Thoracic aorta (tissue), 2 donors: Measurements from ENCODE around the gene ATAD2B. TPM values are rescaled to one million over a fixed set of nuclear protein-coding genes. Genes with fewer than 3 reads are reported as not detected.
"Not testable (repeated sequence)": the region's sequence is repeated elsewhere in the genome, so short reads cannot be mapped to it uniquely, and the experiment has no call there.

Experiments
- ATAC-seq: fragments of 150-250 bp; one replicate; pipeline ENCODE4 v1.8.0; 2017; ENCODE audit warnings: low read depth; ENCODE audit not compliant: insufficient number of reproducible peaks, low FRiP score
- DNase-seq: peaks from one replicate; pipeline ENCODE4 v3.0.0-alpha.2; 2020; ENCODE audit warnings: low spot score
- H3K27ac ChIP-seq, 2 donors: fragments of 200-600 bp; sonication (generic); 1 replicate in 1 of 2; 2 replicates in 1 of 2; pipeline ENCODE4 v1.5.1; 2016; ENCODE audit warnings: mild to moderate bottlenecking in 2 of 2, moderate library complexity in 2 of 2
- H3K27me3 ChIP-seq: fragments of 200-600 bp; sonication (generic); replicated peaks from 2 replicates; pipeline ENCODE4 v1.6.0; 2016; ENCODE audit warnings: mild to moderate bottlenecking; ENCODE audit not compliant: insufficient read depth
- H3K36me3 ChIP-seq: fragments of 200-600 bp; sonication (generic); one replicate; pipeline ENCODE4 v1.5.1; 2016
- H3K4me1 ChIP-seq, 2 donors: fragments of 200-600 bp; sonication (generic); 1 replicate in 1 of 2; 2 replicates in 1 of 2; pipeline versions ENCODE4 v1.5.1 to v1.6.0; 2016; ENCODE audit warnings: low read depth in 2 of 2, mild to moderate bottlenecking in 1 of 2; ENCODE audit not compliant: control insufficient read depth in 1 of 2
- H3K4me3 ChIP-seq: fragments of 200-600 bp; sonication (generic); 2 replicates; pipeline ENCODE4 v1.5.1; 2016; ENCODE audit warnings: mild to moderate bottlenecking
- H3K9me3 ChIP-seq: fragments of 200-600 bp; sonication (generic); 2 replicates; pipeline ENCODE4 v1.5.1; 2016
- total RNA-seq, 2 donors: library from RNA; depleted of rRNA; stranded (reverse); fragments of >200 nt; gene quantifications; one replicate each; pipeline versions ENCODE4 v1.1.0 to v1.2.3, GENCODE V29; 2016
- TF ChIP-seq, protein P1 (sequence below): fragments of 200-600 bp; sonication (generic); IDR thresholded peaks from one replicate; pipeline ENCODE4 v1.5.1; 2019; ENCODE audit warnings: antibody characterized with exemption

Gene ATAD2B
- total RNA-seq, 2 donors from 2014 or later = 38.3 to 80.7 TPM

DNA sequence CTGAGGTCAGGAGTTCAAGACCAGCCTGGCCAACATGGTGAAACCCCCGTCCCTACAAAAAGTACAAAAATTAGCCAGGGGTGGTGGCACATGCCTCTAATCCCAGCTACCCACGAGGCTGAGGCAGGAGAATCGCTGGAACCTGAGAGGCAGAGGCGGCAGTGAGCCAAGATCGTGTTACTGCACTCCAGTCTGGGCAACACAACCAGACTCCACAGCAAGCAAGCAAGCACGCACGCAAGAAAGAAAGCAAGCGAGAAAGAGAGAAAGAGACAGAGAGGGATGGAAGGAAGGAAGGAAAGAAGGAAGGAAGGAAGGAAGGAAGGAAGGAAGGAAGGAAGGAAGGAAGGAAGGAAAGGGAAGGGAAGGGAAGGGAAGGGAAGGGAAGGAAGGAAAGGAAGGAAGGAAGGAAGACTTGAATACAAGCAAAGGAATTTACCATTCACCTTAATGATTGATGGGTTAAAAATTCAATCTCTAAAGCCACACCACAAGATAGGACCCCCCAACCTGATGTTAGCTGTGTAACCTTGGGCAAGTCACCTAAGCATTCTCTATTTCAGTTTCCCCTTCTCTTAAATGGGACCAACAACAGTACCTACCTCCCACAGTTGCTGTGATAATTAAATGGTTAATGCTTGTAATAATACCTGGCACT is 181.7 kb downstream of the ATAD2B start:
- Histone ChIP-seq H3K36me3 (no peaks in the 10 kb centered on the region), H3K4me1 (peaks cover 0 to 12% of the 10 kb centered on the region in 2 donors), H3K9me3 (no peaks in the 10 kb centered on the region), H3K27me3 (no peaks in the 10 kb centered on the region), H3K27ac (no peak overlapping the region), H3K4me3 (no peak overlapping the region)
- ATAC-seq = no peak
- no peak for DNase-seq
- TF ChIP-seq, protein P1, sequence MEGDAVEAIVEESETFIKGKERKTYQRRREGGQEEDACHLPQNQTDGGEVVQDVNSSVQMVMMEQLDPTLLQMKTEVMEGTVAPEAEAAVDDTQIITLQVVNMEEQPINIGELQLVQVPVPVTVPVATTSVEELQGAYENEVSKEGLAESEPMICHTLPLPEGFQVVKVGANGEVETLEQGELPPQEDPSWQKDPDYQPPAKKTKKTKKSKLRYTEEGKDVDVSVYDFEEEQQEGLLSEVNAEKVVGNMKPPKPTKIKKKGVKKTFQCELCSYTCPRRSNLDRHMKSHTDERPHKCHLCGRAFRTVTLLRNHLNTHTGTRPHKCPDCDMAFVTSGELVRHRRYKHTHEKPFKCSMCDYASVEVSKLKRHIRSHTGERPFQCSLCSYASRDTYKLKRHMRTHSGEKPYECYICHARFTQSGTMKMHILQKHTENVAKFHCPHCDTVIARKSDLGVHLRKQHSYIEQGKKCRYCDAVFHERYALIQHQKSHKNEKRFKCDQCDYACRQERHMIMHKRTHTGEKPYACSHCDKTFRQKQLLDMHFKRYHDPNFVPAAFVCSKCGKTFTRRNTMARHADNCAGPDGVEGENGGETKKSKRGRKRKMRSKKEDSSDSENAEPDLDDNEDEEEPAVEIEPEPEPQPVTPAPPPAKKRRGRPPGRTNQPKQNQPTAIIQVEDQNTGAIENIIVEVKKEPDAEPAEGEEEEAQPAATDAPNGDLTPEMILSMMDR = no peak

DNA sequence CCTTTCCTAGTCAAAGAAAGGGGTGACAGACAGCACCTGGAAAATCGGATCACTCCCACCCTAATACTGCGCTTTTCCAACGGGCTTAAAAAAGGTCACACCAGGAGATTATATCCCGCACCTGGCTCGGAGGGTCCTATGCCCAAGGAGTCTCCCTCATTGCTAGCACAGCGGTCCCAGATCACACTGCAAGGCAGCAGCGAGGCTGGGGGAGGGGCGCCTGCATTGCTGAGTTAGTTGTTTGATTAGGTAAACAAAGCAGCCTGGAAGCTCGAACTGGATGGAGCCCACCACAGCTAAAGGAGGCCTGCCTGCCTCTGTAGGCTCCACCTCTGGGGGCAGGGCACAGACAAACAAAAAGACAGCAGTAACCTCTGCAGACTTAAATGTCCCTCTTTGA is 190.1 kb downstream of the ATAD2B start:
- H3K9me3 ChIP-seq, H3K4me3 ChIP-seq, H3K27ac ChIP-seq, H3K4me1 ChIP-seq, H3K36me3 ChIP-seq, H3K27me3 ChIP-seq, DNase-seq, ATAC-seq: not testable (repeated sequence)

DNA sequence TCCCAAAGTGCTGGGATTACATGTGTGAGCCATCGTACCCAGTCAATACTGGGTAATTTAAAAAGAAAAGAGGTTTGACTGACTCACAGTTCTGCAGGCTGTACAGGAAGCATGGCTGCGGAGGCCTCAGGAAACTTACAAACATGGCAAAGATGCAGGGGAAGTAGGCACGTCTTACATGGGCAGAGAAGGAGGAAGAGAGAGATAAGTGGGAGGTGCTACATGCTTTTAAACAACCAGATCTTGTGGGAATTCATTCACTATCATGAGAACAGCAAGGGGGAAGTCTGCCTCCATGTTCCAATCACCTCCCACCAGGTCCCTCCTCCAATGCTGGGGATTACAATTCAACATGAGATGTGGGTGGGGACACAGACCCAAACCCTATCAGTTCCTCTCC is 192.5 kb downstream of the ATAD2B start:
- DNase-seq (no peak), ATAC-seq (no peak)
- Histone ChIP-seq H3K4me1 (no peaks in the 10 kb centered on the region), H3K9me3 (no peaks in the 10 kb centered on the region), H3K4me3 (no peak overlapping the region), H3K27ac (no peak overlapping the region), H3K27me3 (no peaks in the 10 kb centered on the region), H3K36me3 (peaks cover 5% of the 10 kb centered on the region)
- TF ChIP-seq, protein P1 = no peak

DNA sequence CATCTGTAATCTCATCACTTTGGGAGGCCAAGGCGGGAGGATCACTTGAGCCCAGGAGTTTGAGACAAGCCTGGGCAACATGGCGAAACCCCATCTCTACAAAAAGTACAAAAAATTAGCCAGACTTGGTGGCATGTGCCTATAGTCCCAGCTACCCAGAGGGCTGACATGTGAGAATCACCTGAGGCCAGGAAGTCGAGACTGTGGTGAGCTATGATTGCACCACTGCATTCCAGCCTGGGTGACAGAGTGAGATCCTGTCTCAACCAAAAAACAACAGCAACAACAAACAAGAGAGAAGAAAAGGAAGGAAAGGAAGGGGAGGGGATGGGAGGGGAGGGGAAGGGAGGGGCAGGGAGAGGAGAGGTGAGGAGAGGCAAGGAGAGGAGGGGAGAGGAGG is 203.9 kb downstream of the ATAD2B start:
- H3K27ac ChIP-seq, H3K4me1 ChIP-seq, H3K36me3 ChIP-seq, DNase-seq, H3K27me3 ChIP-seq, H3K4me3 ChIP-seq, ATAC-seq, H3K9me3 ChIP-seq: not testable (repeated sequence)

DNA sequence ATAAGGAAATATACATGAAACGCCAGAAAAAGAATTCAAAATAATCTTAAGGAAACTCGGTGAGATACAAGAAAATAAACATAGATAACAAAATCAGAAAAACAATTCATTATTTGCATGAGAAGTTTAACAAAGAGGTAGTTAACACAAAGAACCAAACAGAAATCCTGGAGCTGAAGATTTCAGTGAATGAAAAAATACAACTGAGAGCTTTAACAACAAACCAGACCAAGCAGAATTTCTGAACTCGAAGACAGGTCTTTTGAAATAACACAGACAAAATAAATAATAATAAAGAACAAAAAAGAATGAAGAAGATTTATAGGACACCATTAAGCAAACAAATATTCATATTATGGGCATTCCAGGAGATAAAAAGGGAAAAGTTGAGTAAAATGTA is 204.7 kb downstream of the ATAD2B start:
- no peak for DNase-seq
- H3K9me3 ChIP-seq = peaks cover 7% of the 10 kb centered on the region

DNA sequence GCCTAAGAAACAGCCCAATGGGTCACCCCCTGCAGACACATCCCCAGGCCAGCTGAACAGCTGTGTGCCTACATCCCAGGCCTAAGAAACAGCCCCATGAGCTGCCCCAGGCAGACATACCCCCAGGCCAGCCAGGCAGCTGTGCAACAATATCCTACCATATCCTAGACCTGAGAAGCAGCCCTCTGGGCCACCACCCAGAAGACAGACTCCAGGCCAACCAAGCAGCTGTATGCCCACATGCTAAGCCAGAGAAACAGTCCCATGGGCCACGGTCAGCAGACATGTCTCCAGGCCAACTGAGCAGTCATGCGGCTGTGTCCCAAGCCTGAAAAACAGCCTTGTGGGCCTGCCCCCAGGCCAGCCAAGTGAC is 205.5 kb downstream of the ATAD2B start:
- DNase-seq (no peak), ATAC-seq (no peak)
- Histone ChIP-seq H3K4me1 (no peaks in the 10 kb centered on the region), H3K27me3 (no peaks in the 10 kb centered on the region), H3K9me3 (peaks cover 7% of the 10 kb centered on the region), H3K36me3 (peaks cover 3% of the 10 kb centered on the region), H3K27ac (no peak overlapping the region), H3K4me3 (no peak overlapping the region)
- TF ChIP-seq, protein P1 = no peak

More for the DNA sequence above, 204.7 kb downstream of the ATAD2B start:
- Histone ChIP-seq H3K27me3 (no peaks in the 10 kb centered on the region), H3K4me1 (no peaks in the 10 kb centered on the region), H3K36me3 (peaks cover 3% of the 10 kb centered on the region), H3K27ac (no peak overlapping the region), H3K4me3 (no peak overlapping the region)
- TF ChIP-seq, protein P1 = no peak
- ATAC-seq = no peak
